WTC11 (cell line): ENCODE results near the gene IFT20. TPM values are rescaled to one million over a fixed set of nuclear protein-coding genes. Genes with fewer than 3 reads are reported as not detected.

ENCODE experiments used
- ATAC-seq: fragments of 200-7000 bp; cut with Tn5 transposase; 2 replicates; pipeline ENCODE4 v1.10.0; 2021; ENCODE audit warnings: mild to moderate bottlenecking, moderate library complexity
- CTCF ChIA-PET: fragments of 300-600 bp; sonication (Branson Sonifier 250); formaldehyde crosslinking; loops from one replicate; lab custom pipeline; 2021; ENCODE audit warnings: antibody characterized with exemption; lab: Charles Lee
- POLR2A ChIA-PET: fragments of 350-600 bp; sonication (Branson Sonifier 250); formaldehyde crosslinking; loops from one replicate; lab custom pipeline; 2021; ENCODE audit warnings: antibody characterized with exemption; lab: Charles Lee
- DNase-seq: peaks from one replicate; pipeline ENCODE4 v3.0.0; 2021; ENCODE audit warnings: low spot score
- H3K27ac Mint-ChIP-seq: 2 replicates; pipeline ENCODE4 v1.8.0; 2021; ENCODE audit warnings: mixed read lengths
- H3K27me3 Mint-ChIP-seq: 2 replicates; pipeline ENCODE4 v1.8.0; 2021; ENCODE audit warnings: low read depth, mild to moderate bottlenecking, moderate library complexity, mixed read lengths
- H3K36me3 Mint-ChIP-seq: 2 replicates; pipeline ENCODE4 v1.8.0; 2021; ENCODE audit warnings: mixed read lengths
- H3K4me1 Mint-ChIP-seq: 2 replicates; pipeline ENCODE4 v1.8.0; 2022; ENCODE audit warnings: mixed read lengths
- H3K4me3 Mint-ChIP-seq: 2 replicates; pipeline ENCODE4 v1.8.0; 2021; ENCODE audit warnings: mild to moderate bottlenecking, moderate library complexity, mixed read lengths
- H3K9me3 Mint-ChIP-seq: 2 replicates; pipeline ENCODE4 v1.8.0; 2021; ENCODE audit warnings: mixed read lengths
- CBFB ChIP-seq: sonication (generic); formaldehyde crosslinking; IDR thresholded peaks from 2 replicates; pipeline ENCODE4 v1.8.1; 2022; ENCODE audit warnings: mild to moderate bottlenecking, low read depth, missing genetic modification reagents
- CREB1 ChIP-seq: sonication (generic); formaldehyde crosslinking; IDR thresholded peaks from 2 replicates; pipeline ENCODE4 v1.8.0; 2023; ENCODE audit warnings: mild to moderate bottlenecking, missing genetic modification reagents
- E2F1 ChIP-seq: sonication (generic); formaldehyde crosslinking; IDR thresholded peaks from 2 replicates; pipeline ENCODE4 v1.8.0; 2022; ENCODE audit warnings: mild to moderate bottlenecking, missing genetic modification reagents
- ERG ChIP-seq: fragments of 250-450 bp; sonication (Bioruptor Pico); IDR thresholded peaks from 2 replicates; pipeline ENCODE4 v1.8.0; 2021; ENCODE audit warnings: mild to moderate bottlenecking
- ESRRA ChIP-seq: sonication (generic); formaldehyde crosslinking; IDR thresholded peaks from 2 replicates; pipeline ENCODE4 v1.8.1; 2022; ENCODE audit warnings: mild to moderate bottlenecking, missing genetic modification reagents, borderline replicate concordance
- ETV6 ChIP-seq: sonication (generic); formaldehyde crosslinking; IDR thresholded peaks from 2 replicates; pipeline ENCODE4 v1.8.1; 2022; ENCODE audit warnings: mild to moderate bottlenecking, missing genetic modification reagents
- GABPB1 ChIP-seq: sonication (generic); formaldehyde crosslinking; IDR thresholded peaks from 2 replicates; pipeline ENCODE4 v1.8.1; 2023; ENCODE audit warnings: mild to moderate bottlenecking, missing genetic modification reagents
- GRHL2 ChIP-seq: fragments of 250-450 bp; sonication (Bioruptor Pico); IDR thresholded peaks from 2 replicates; pipeline ENCODE4 v1.8.0; 2022; ENCODE audit warnings: mild to moderate bottlenecking, moderate library complexity; ENCODE audit not compliant: insufficient replicate concordance, severe bottlenecking
- MAX ChIP-seq: sonication (generic); formaldehyde crosslinking; IDR thresholded peaks from 2 replicates; pipeline ENCODE4 v1.8.0; 2022; ENCODE audit warnings: mild to moderate bottlenecking, missing genetic modification reagents
- MXD4 ChIP-seq: fragments of 250-450 bp; sonication (Bioruptor Pico); IDR thresholded peaks from 2 replicates; pipeline ENCODE4 v1.8.0; 2021; ENCODE audit warnings: mild to moderate bottlenecking, moderate library complexity, borderline replicate concordance
- NFE2L1 ChIP-seq: sonication (generic); formaldehyde crosslinking; IDR thresholded peaks from 2 replicates; pipeline ENCODE4 v1.8.1; 2023; ENCODE audit warnings: missing genetic modification reagents
- NFYB ChIP-seq: sonication (generic); formaldehyde crosslinking; conservative IDR thresholded peaks from 2 replicates; pipeline ENCODE4 v1.8.0; 2022; ENCODE audit warnings: low read depth, missing genetic modification reagents
- NR1H2 ChIP-seq: sonication (generic); formaldehyde crosslinking; IDR thresholded peaks from 2 replicates; pipeline ENCODE4 v1.9.0; 2021; ENCODE audit warnings: mild to moderate bottlenecking, moderate library complexity, missing genetic modification reagents
- NR2C2 ChIP-seq: sonication (generic); formaldehyde crosslinking; IDR thresholded peaks from 2 replicates; pipeline ENCODE4 v1.8.0; 2022; ENCODE audit warnings: mild to moderate bottlenecking, missing genetic modification reagents
- SMAD3 ChIP-seq: sonication (generic); formaldehyde crosslinking; IDR thresholded peaks from 2 replicates; pipeline ENCODE4 v1.8.0; 2022; ENCODE audit warnings: missing genetic modification reagents, mild to moderate bottlenecking, borderline replicate concordance
- TP53 ChIP-seq: sonication (generic); formaldehyde crosslinking; IDR thresholded peaks from 2 replicates; pipeline ENCODE4 v1.8.1; 2023; ENCODE audit warnings: mild to moderate bottlenecking, missing genetic modification reagents
- ZBTB21 ChIP-seq: sonication (generic); formaldehyde crosslinking; IDR thresholded peaks from 2 replicates; pipeline ENCODE4 v1.8.1; 2023; ENCODE audit warnings: mild to moderate bottlenecking, missing genetic modification reagents, borderline replicate concordance
- ZNF219 ChIP-seq: sonication (generic); formaldehyde crosslinking; IDR thresholded peaks from 2 replicates; pipeline ENCODE4 v1.8.0; 2023; ENCODE audit warnings: missing genetic modification reagents, mild to moderate bottlenecking, borderline replicate concordance
- ZNF263 ChIP-seq: sonication (generic); formaldehyde crosslinking; IDR thresholded peaks from 2 replicates; pipeline ENCODE4 v1.8.1; 2022; ENCODE audit warnings: low read depth, mild to moderate bottlenecking, moderate library complexity, missing genetic modification reagents
- ZNF281 ChIP-seq: sonication (generic); formaldehyde crosslinking; IDR thresholded peaks from 2 replicates; pipeline ENCODE4 v1.8.0; 2023; ENCODE audit warnings: mild to moderate bottlenecking, missing genetic modification reagents
- total RNA-seq: library from RNA; stranded (reverse); gene quantifications from 3 replicates; pipeline ENCODE4 v1.2.3, GENCODE V29; 2021

The IFT20 gene
- total RNA-seq, 1 experiment from 2014 or later: 17.6 TPM

GRCh38 chr17:28368915-28369683, 33.8 kb upstream of the IFT20 start (continued):
- TF ChIP-seq ERG (CRISPR knock-in tag): no peak
- no peak for TF ChIP-seq ZNF263
- TF ChIP-seq ZNF281: no peak
- TF ChIP-seq MAX (CRISPR knock-in tag): no peak

GRCh38 chr17:28368306-28368831, 33.1 kb upstream of the IFT20 start:
- no peak overlapping the region for H3K4me3 Mint-ChIP-seq
- ChIA-PET CTCF (no interaction called here), POLR2A (no interaction called here)
- H3K36me3 Mint-ChIP-seq: no peaks in the 10 kb centered on the region
- TF ChIP-seq GABPB1 (CRISPR knock-in tag) (peak; percentile 61; the same call in 1 of the 2 replicates), ESRRA (CRISPR knock-in tag) (no peak), NFYB (CRISPR knock-in tag) (no peak), CBFB (no peak)
- ATAC-seq: no peak
- H3K27me3 Mint-ChIP-seq: peaks cover 20% of the 10 kb centered on the region
- H3K27ac Mint-ChIP-seq: no peak overlapping the region
- DNase-seq: no peak
- H3K9me3 Mint-ChIP-seq: no peaks in the 10 kb centered on the region
- H3K4me1 Mint-ChIP-seq: peaks cover 19% of the 10 kb centered on the region

GRCh38 chr17:28367641-28368305, 32.5 kb upstream of the IFT20 start:
- DNase-seq (no peak), ATAC-seq (no peak)
- Mint-ChIP-seq H3K4me3 (no peak overlapping the region), H3K36me3 (no peaks in the 10 kb centered on the region), H3K4me1 (peaks cover 16% of the 10 kb centered on the region), H3K27ac (no peak overlapping the region), H3K27me3 (peaks cover 14% of the 10 kb centered on the region), H3K9me3 (no peaks in the 10 kb centered on the region)
- ChIA-PET CTCF (interaction anchor here (1.1 to 2.5 kb wide), 3 partner anchors 10 to 132 kb away, joined by 3 to 16 read pairs (median 9); partner anchors contain the start of gene POLDIP2), POLR2A (interaction anchor here (1.3 kb wide), 1 partner anchor 10 kb away, joined by 12 read pairs; the partner anchor contains the start of gene POLDIP2)
- TF ChIP-seq NFE2L1: no peak
- TF ChIP-seq SMAD3 (CRISPR knock-in tag): no peak
- no peak for TF ChIP-seq CREB1 (CRISPR knock-in tag)
- TF ChIP-seq NFYB (CRISPR knock-in tag): no peak
- no peak for TF ChIP-seq TP53 (CRISPR knock-in tag)
- no peak for TF ChIP-seq ZNF281
- TF ChIP-seq GRHL2: no peak
- no peak for TF ChIP-seq CBFB
- no peak for TF ChIP-seq ZNF219 (CRISPR knock-in tag)
- no peak for TF ChIP-seq ETV6 (CRISPR knock-in tag)
- no peak for TF ChIP-seq E2F1 (CRISPR knock-in tag)
- no peak for TF ChIP-seq ESRRA (CRISPR knock-in tag)
- TF ChIP-seq ZBTB21 (CRISPR knock-in tag): no peak
- TF ChIP-seq NR2C2 (CRISPR knock-in tag): no peak
- TF ChIP-seq MXD4: no peak
- TF ChIP-seq NR1H2 (CRISPR knock-in tag): no peak
